ENCODE measurements around the gene KCTD13.

- no peak for TF ChIP-seq EZH2 (IDR thresholded peaks at IDR 0.05)
- no peak for TF ChIP-seq POLR2AphosphoS5 (IDR thresholded peaks at IDR 0.05; ENCODE audit: borderline replicate concordance, low read depth, low read length)
These were observed 14.4 kb downstream of the KCTD13 start for GRCh38 chr16:29911676-29912010.
